Endothelial cell of umbilical vein (primary cell): ENCODE measurements around the gene HAUS3. TPM values are rescaled to one million over a fixed set of nuclear protein-coding genes. Genes with fewer than 3 reads are reported as not detected.

ENCODE experiments used
- BruUV-seq: library from RNA; stranded (reverse); fragments of 400-500 nt; replicated peaks from 2 replicates; lab custom pipeline; 2021; lab: Mats Ljungman, UMichigan
- CTCF ChIA-PET: fragments of 300-600, 350-600 bp; sonication (Branson Sonifier 250); formaldehyde crosslinking; loops from one replicate; lab custom pipeline; 2021; ENCODE audit warnings: antibody characterized with exemption, inconsistent platforms; lab: Charles Lee
- POLR2A ChIA-PET: fragments of 300-600, 350-600 bp; sonication (Branson Sonifier 250); formaldehyde crosslinking; loops from one replicate; lab custom pipeline; 2021; ENCODE audit warnings: antibody characterized with exemption, inconsistent platforms; lab: Charles Lee
- DNase-seq: peaks from one replicate; pipeline ENCODE4 v3.0.0-alpha.2; 2011; ENCODE audit warnings: low read depth, low spot score
- FAIRE-seq: peaks from 2 replicates; lab custom pipeline; 2011; peaks lifted over from hg19 to GRCh38; lab: Jason Lieb, UNC
- H2AFZ ChIP-seq: 2 replicates; pipeline ENCODE4 v1.6.0; 2012; ENCODE audit warnings: low read depth, low read length, control low read depth, inconsistent platforms
- H3K27ac ChIP-seq: 2 replicates; pipeline ENCODE4 v1.5.1; 2011; ENCODE audit warnings: low read depth, mild to moderate bottlenecking, control low read depth, low read length, moderate library complexity; ENCODE audit not compliant: insufficient read depth
- H3K27me3 ChIP-seq, 2 experiments: 2 replicates each; pipeline versions ENCODE4 v1.6.0 to v1.6.1; 2011; ENCODE audit warnings: low read length in 2 of 2, mixed read lengths in 1 of 2; ENCODE audit not compliant: control insufficient read depth in 2 of 2, insufficient read depth in 2 of 2
- H3K36me3 ChIP-seq, 2 experiments: 2 replicates in 1 of 2; 3 replicates in 1 of 2; pipeline ENCODE4 v1.5.1; 2011; ENCODE audit warnings: low read length in 2 of 2, mild to moderate bottlenecking in 1 of 2, moderate library complexity in 1 of 2; ENCODE audit not compliant: control insufficient read depth in 2 of 2, insufficient read depth in 2 of 2; ENCODE audit errors: extremely low read depth in 1 of 2
- H3K4me1 ChIP-seq: 3 replicates; pipeline ENCODE4 v1.5.1; 2011; ENCODE audit warnings: mild to moderate bottlenecking, low read length; ENCODE audit not compliant: control insufficient read depth, insufficient read depth; ENCODE audit errors: extremely low read depth
- H3K4me2 ChIP-seq: 2 replicates; pipeline ENCODE4 v1.6.1; 2011; ENCODE audit warnings: low read length, control low read depth, mixed read lengths; ENCODE audit not compliant: insufficient read depth
- H3K4me3 ChIP-seq, 3 experiments: fragments of 200-600 bp in 1 of 3; sonication (generic), shearing (Covaris generic) in 1 of 3; replicated peaks in 1 of 3; 2 replicates each; pipeline ENCODE4 v1.5.1; 2011 to 2016; ENCODE audit warnings: control low read depth in 3 of 3, low read length in 3 of 3, mild to moderate bottlenecking in 2 of 3, inconsistent platforms in 1 of 3, low read depth in 1 of 3, moderate library complexity in 1 of 3; ENCODE audit not compliant: insufficient read depth in 1 of 3
- H3K79me2 ChIP-seq: 2 replicates; pipeline ENCODE4 v1.6.0; 2012; ENCODE audit warnings: low read length, inconsistent platforms; ENCODE audit not compliant: control insufficient read depth, insufficient read depth
- H3K9ac ChIP-seq: replicated peaks from 2 replicates; pipeline ENCODE3; 2011; ENCODE audit warnings: low read length, control low read depth; ENCODE audit not compliant: insufficient read depth; ENCODE audit errors: extremely low read depth
- H3K9me1 ChIP-seq: replicated peaks from 3 replicates; pipeline ENCODE4 v1.6.0; 2011; ENCODE audit warnings: mild to moderate bottlenecking, low read length; ENCODE audit not compliant: control insufficient read depth, insufficient read depth; ENCODE audit errors: extremely low read depth
- H3K9me3 ChIP-seq: replicated peaks from 2 replicates; pipeline ENCODE4 v1.5.1; 2012; ENCODE audit warnings: low read length, inconsistent platforms; ENCODE audit not compliant: control insufficient read depth, insufficient read depth
- H4K20me1 ChIP-seq: replicated peaks from 2 replicates; pipeline ENCODE3; 2011; ENCODE audit warnings: mild to moderate bottlenecking, low read length; ENCODE audit not compliant: control insufficient read depth, insufficient read depth; ENCODE audit errors: extremely low read depth
- CTCF ChIP-seq, 2 donors: IDR thresholded peaks; 1 replicate in 1 of 2; 2 replicates in 1 of 2; pipeline ENCODE4 v1.5.1; 2011; ENCODE audit warnings: low read length in 2 of 2, mild to moderate bottlenecking in 2 of 2, moderate library complexity in 2 of 2, control low read depth in 1 of 2, inconsistent platforms in 1 of 2, low read depth in 1 of 2; ENCODE audit not compliant: insufficient read depth in 1 of 2; ENCODE audit errors: extremely low read depth in 1 of 2
- EZH2 ChIP-seq: IDR thresholded peaks from 2 replicates; pipeline ENCODE4 v1.6.1; 2012; ENCODE audit warnings: borderline replicate concordance, low read depth, mild to moderate bottlenecking, moderate library complexity, low read length, inconsistent platforms; ENCODE audit not compliant: severe bottlenecking
- FOS ChIP-seq: IDR thresholded peaks from 2 replicates; pipeline ENCODE4 v1.6.1; 2011; ENCODE audit warnings: mild to moderate bottlenecking, low read length, moderate library complexity, borderline replicate concordance; ENCODE audit not compliant: insufficient read depth
- GATA2 ChIP-seq: IDR thresholded peaks from 2 replicates; pipeline ENCODE4 v1.7.0; 2011; ENCODE audit warnings: low read depth, mild to moderate bottlenecking, moderate library complexity, mixed read lengths, low read length; ENCODE audit not compliant: insufficient read length, insufficient read depth
- JUN ChIP-seq: IDR thresholded peaks from 2 replicates; pipeline ENCODE4 v1.6.1; 2011; ENCODE audit warnings: borderline replicate concordance, low read depth; ENCODE audit not compliant: insufficient read length, insufficient read depth
- MAX ChIP-seq: IDR thresholded peaks from 2 replicates; pipeline ENCODE4 v1.6.1; 2011; ENCODE audit not compliant: insufficient read depth, insufficient read length
- MYC ChIP-seq: IDR thresholded peaks from one replicate; pipeline ENCODE4 v1.6.1; 2011; ENCODE audit warnings: mild to moderate bottlenecking, low read depth, low read length
- POLR2A ChIP-seq: IDR thresholded peaks from 2 replicates; pipeline ENCODE4 v1.6.1; 2012; ENCODE audit warnings: low read depth, mild to moderate bottlenecking, control low read depth, low read length
- POLR2AphosphoS5 ChIP-seq: IDR thresholded peaks from 2 replicates; pipeline ENCODE4 v1.6.1; 2012; ENCODE audit warnings: low read depth, mild to moderate bottlenecking, control low read depth, low read length, moderate library complexity; ENCODE audit not compliant: insufficient read depth
- dilution Hi-C: fragments of 300-500 bp; cut with MboI; formaldehyde crosslinking; loops from one replicate; pipeline ENCODE4 v1.15.0; 2019; ENCODE audit warnings: low sequenced_read_pairs; ENCODE audit not compliant: extremely low pct_ligation_motif_present
- intact Hi-C: fragments of 100-400 bp; cut with micrococcal nuclease; formaldehyde crosslinking; loops from one replicate; pipeline ENCODE4 v1.10.0; 2022
- polyA plus RNA-seq, 4 experiments: library from polyadenylated mRNA; depleted of rRNA in 3 of 4; stranded (reverse) in 3 of 4; unstranded in 1 of 4; fragments of >200 nt; gene quantifications; 2 replicates each; pipeline versions ENCODE4 v1.2.1 to v1.2.3, GENCODE V29; 2011 to 2012; ENCODE audit warnings: missing spikeins in 1 of 4
- total RNA-seq: library from RNA; stranded (reverse); gene quantifications from 2 replicates; pipeline ENCODE4 v1.2.3, GENCODE V29; 2021

Gene HAUS3
- total and polyA plus RNA-seq, 2 donors (not counting 3 experiments of a cell fraction or from before 2014, with no cell fraction given): 4.4 to 15.9 TPM

- DNase-seq: no peak
- BruUV-seq: no TSS peak
- TF ChIP-seq MYC: no peak
- no peak for TF ChIP-seq POLR2AphosphoS5
- no peak for TF ChIP-seq GATA2
- no peak for TF ChIP-seq CTCF (IDR thresholded peaks at IDR 0.05; ENCODE audit: extremely low read depth in 1 of 2, insufficient read depth in 1 of 2, low read depth in 1 of 2, low read length in 2 of 2)
- no peak for TF ChIP-seq POLR2A
- TF ChIP-seq JUN: no peak
- no peak for TF ChIP-seq FOS
- TF ChIP-seq EZH2: no peak
- no peak for TF ChIP-seq MAX
- intact Hi-C loops (no loop called here), dilution Hi-C loops (no loop called here)
- peaks cover 2 to 52% of the 10 kb centered on the region in 2 experiments for H3K36me3 ChIP-seq
- H3K27me3 ChIP-seq: no peaks in the 10 kb centered on the region
- peaks cover 5% of the 10 kb centered on the region for H3K79me2 ChIP-seq
- H3K4me2 ChIP-seq: no peak overlapping the region
- ChIA-PET POLR2A (no interaction called here), CTCF (no interaction called here)
- H3K4me3 ChIP-seq: no peak overlapping the region
- no peak overlapping the region for H3K27ac ChIP-seq
- no peaks in the 10 kb centered on the region for H3K9me3 ChIP-seq
- no peaks in the 10 kb centered on the region for H3K9me1 ChIP-seq
- no peak for FAIRE-seq
- H3K4me1 ChIP-seq: peaks cover 14% of the 10 kb centered on the region
- H3K9ac ChIP-seq: no peak overlapping the region
- H4K20me1 ChIP-seq: no peaks in the 10 kb centered on the region
- no peak overlapping the region for H2AFZ ChIP-seq
These were observed 13.0 kb upstream of the HAUS3 start for GRCh38 chr4:2254665-2255500.
